OCI-LY1 (cell line): Measurements from ENCODE around the gene NMRK1.

Experiments
- EZH2 ChIP-seq: fragments of 200-600 bp; sonication (generic), shearing (Covaris generic); IDR thresholded peaks from 2 replicates; pipeline ENCODE4 v1.8.0; 2017; ENCODE audit warnings: borderline replicate concordance, mixed run types, mild to moderate bottlenecking, antibody characterized with exemption, low read length, moderate library complexity, mixed read lengths
- TF ChIP-seq, protein P1 (sequence below): fragments of 200-600 bp; sonication (generic), shearing (Covaris generic); IDR thresholded peaks from 2 replicates; pipeline ENCODE4 v1.5.1; 2017; ENCODE audit warnings: mild to moderate bottlenecking, antibody characterized with exemption, low read length, moderate library complexity, mixed read lengths

DNA sequence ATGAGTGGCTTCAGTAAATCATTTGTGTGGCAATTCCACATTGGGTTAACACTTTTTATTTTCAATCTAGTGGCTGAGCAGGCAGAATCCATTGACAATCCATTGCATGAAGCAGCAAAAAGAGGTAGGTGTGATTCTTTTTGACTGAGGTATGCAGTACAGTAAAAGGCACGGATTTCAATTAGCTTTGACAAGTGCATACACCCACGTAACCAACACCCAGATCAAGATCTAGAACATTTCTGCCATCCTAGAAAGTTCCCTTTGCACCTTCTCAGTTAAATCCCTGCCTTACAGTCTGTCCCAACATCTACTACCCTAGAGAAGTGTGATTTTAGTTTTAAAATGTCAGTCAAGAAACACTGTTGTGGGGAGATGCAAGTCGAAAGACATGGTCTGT lies 43.7 kb upstream of the NMRK1 start:
- TF ChIP-seq, protein P1, sequence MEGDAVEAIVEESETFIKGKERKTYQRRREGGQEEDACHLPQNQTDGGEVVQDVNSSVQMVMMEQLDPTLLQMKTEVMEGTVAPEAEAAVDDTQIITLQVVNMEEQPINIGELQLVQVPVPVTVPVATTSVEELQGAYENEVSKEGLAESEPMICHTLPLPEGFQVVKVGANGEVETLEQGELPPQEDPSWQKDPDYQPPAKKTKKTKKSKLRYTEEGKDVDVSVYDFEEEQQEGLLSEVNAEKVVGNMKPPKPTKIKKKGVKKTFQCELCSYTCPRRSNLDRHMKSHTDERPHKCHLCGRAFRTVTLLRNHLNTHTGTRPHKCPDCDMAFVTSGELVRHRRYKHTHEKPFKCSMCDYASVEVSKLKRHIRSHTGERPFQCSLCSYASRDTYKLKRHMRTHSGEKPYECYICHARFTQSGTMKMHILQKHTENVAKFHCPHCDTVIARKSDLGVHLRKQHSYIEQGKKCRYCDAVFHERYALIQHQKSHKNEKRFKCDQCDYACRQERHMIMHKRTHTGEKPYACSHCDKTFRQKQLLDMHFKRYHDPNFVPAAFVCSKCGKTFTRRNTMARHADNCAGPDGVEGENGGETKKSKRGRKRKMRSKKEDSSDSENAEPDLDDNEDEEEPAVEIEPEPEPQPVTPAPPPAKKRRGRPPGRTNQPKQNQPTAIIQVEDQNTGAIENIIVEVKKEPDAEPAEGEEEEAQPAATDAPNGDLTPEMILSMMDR = no peak
- TF ChIP-seq EZH2 = no peak
